Choroid plexus epithelial cell (primary cell): ENCODE measurements around the gene FGF21.
A peak's percentile ranks its signal among the peaks of the same experiment; 100 is the strongest.
"Not testable (repeated sequence)": the region's sequence is repeated elsewhere in the genome, so short reads cannot be mapped to it uniquely, and the experiment has no call there.

ENCODE experiments used
- DNase-seq: peaks from one replicate; pipeline ENCODE4 v3.0.0-alpha.2; 2010; ENCODE audit warnings: low read depth
- H3K4me3 ChIP-seq: 2 replicates; pipeline ENCODE4 v1.5.1; 2011; ENCODE audit warnings: low read depth, mild to moderate bottlenecking, control low read depth, low read length, moderate library complexity
- CTCF ChIP-seq: conservative IDR thresholded peaks from 2 replicates; pipeline ENCODE4 v1.5.1; 2011; ENCODE audit warnings: low read depth, mild to moderate bottlenecking, control low read depth, inconsistent platforms, low read length, moderate library complexity

The FGF21 gene

GRCh38 chr19:48779636-48780035, 24.3 kb downstream of the FGF21 start:
- H3K4me3 ChIP-seq, result no peak overlapping the region
- no peak for TF ChIP-seq CTCF
- DNase-seq, result no peak

GRCh38 chr19:48780631-48781391, 25.5 kb downstream of the FGF21 start:
- peak; percentile 50 for DNase-seq
- no peak for TF ChIP-seq CTCF
- no peak overlapping the region for H3K4me3 ChIP-seq

DNA sequence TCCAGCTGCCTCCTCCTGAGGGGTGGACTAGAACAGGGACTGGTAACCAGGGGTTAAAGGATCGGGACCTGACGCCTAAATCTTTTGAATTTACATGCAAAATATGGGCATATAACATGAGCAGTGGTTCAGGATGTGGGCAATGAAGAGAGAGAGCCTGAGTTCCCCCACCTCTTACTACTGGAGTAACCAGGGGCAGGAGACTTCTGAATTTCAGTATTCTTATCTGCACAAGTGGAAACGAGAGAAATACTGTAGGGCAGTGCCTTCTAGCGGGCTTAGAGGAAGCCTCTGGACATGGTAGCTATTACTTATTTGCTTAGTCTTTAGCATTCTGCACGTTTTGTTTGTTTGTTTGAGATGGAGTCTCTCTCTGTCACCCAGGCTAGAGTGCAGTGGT, 29.2 kb downstream of the FGF21 start:
- TF ChIP-seq CTCF, result peak; percentile 61
- no peak overlapping the region for H3K4me3 ChIP-seq
- DNase-seq, result peak; percentile 62

- not testable (repeated sequence) for DNase-seq, H3K4me3 ChIP-seq
These were observed 31.1 kb downstream of the FGF21 start for GRCh38 chr19:48786422-48786821.

GRCh38 chr19:48787331-48787730, 32.0 kb downstream of the FGF21 start:
- not testable (repeated sequence) for H3K4me3 ChIP-seq, DNase-seq

GRCh38 chr19:48793271-48793670, 37.9 kb downstream of the FGF21 start:
- no peak for TF ChIP-seq CTCF
- DNase-seq, result no peak
- no peak overlapping the region for H3K4me3 ChIP-seq

DNA sequence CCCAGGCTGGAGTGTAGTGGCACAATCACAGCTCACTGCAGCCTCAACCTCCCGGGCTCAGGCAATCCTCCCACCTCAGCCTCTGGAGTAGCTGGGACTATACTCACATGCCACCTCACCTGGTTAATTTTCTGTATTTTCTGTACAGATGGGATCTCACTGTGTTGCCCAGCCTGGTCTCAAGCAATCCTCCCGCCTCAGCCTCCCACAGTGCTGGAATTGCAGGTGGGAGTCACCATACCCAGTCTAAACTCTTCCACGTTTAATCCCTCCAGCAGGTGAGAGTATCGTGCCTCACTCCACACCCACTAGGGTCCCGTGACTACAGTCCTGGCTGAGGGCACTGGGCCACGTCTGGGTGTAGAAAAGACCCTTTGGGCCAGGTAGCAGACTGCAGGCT, 39.0 kb downstream of the FGF21 start:
- DNase-seq, result no peak
- no peak for TF ChIP-seq CTCF
- H3K4me3 ChIP-seq, result no peak overlapping the region

- DNase-seq, result peak; percentile 97
- peak; percentile 92 for TF ChIP-seq CTCF
- H3K4me3 ChIP-seq, result peak overlapping the region; percentile 66
These were observed 39.8 kb downstream of the FGF21 start for GRCh38 chr19:48795055-48795684.
